ENCODE measurements around the gene EPHA6.

Gene EPHA6

DNA sequence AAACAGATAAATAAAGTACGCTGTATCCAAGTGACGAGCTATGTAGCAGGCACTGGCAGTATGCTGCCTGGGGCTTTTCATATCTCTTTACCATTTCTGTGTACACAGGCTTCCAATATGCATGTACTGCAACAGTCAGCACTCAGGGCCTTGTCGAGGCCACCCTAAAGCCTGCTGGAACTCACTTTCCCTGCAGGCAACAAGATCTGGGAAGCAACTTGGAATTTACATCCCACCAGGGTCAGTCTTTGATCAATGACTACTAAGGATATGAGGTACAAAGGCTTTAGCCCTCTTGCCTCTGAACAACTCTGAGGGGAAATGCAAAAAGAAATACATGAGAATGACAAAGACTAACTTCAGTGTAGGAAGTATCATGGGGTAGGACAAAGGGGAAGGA is 848.4 kb downstream of the EPHA6 start:
- no peak for DNase-seq

DNA sequence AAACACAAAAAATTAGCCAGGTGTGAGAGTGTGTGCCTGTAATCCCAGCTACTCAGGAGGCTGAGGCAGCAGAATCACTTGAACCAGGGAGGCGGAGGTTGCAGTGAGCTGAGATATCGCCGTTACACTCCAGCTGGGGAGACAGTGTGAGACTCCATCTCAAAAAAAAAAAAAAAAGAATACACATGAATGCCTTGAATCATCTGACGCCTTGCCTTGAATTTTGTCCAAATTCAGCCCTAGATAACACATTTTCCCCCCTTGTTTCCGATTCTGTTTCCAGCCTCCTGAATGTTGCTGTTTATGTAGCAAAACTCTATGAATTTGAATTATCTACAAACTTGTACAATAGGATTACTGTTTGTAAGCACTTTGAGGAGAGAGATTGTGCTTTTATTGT is 851.5 kb downstream of the EPHA6 start:
- no peak for DNase-seq

DNA sequence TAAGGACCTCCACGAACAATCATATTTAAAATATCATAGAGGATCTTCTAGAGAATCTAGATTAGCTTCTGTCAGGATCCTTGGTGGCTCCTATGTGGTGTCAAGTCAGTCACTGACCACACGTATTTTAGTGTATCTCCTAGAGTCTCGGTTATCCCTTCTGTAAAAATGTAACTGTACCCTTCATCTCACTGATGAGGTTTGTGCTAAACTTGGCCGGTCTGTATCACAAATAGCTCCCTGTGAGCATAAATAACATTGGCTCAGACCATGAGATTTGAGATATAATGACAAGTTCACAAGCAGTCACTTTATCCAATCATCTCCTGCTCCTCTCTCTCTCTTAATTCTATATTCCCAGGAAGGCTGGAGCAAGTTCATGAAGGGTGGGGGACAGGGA is 856.6 kb downstream of the EPHA6 start:
- DNase-seq, result no peak

DNA sequence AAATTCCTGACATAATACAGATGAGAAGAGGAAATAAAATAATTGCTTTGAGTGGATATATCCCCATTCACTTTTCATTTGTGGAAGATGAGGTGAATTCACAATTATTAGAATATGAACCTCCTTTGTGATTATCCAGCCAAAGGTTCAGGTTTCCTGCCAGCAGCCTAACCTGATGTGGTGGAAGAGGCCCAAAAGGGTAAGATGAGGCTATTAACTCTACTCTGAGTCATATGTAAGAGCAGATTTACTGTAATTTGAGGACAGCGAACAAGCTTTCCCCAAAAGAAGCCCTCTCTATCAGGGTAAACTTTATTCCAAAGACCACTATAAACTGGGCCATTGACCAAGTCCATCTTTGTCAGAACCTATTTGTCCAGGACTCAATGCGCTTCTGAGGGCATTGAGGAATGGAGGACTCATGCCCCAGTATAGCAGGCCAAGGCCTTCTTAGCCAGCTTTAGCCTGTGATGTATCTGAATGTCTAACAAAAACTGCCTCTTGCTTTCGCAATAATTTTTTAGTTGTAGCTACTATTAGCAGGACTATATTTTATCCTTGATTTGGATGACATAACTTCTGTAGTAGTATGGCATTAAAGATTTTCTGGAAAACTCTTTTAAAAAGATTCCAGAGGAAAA is 859.1 kb downstream of the EPHA6 start:
- no peak for DNase-seq

DNA sequence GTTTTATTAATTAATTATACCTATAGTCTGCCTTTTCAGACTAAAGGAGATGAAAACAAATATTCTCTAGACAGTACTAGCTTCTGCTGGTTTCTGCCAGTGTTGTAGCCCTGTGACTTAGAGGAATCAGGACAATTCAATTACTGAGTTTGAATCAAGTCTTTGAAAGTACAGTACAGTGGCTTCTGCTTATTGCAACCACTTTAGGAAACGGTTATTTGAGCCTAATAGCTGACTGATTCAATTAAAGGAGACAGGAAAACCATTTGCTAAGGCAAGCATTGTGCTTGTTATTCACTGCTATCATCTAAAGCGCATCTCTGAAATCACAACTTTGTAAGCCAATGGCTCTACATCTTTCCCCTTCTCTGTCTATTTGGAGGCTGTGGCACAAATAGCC is 860.1 kb downstream of the EPHA6 start:
- DNase-seq, result no peak

DNA sequence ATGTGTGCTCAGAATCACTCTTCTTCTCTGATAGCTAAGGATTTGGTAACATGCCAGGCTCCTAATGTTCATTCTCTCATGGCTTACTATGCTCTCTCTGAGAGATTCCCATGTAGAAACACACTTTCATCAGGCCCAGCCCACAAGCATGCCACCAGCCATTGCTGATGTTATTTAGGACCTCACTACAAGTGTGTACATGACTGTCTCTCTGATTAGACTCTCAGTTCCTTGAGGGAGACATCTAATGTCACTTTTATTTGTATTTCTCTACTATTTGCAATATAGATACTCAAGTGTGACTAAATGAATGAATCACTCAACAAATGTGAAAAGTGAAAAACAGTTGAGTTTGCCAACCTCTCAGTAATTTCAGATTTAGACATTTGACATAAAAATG is 865.8 kb downstream of the EPHA6 start:
- DNase-seq, result no peak

DNA sequence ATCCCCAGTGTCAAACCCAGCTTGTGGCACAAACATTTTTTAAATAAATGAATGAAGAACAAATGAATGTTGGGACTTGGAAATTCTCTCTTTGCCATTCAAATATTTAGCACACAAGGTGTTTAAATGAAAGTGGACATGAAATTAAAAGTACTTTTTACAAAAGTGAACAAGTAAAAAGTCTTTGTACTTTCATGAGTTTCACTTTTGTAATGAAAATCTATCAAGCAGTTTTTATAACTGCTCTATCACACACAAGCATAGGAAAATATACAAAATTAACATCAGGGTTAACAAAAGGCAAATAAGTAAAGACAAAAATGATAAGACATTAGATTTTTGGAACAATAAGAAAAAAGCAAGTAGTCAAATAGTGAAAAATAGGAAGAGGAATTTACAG is 866.3 kb downstream of the EPHA6 start:
- no peak for DNase-seq

DNA sequence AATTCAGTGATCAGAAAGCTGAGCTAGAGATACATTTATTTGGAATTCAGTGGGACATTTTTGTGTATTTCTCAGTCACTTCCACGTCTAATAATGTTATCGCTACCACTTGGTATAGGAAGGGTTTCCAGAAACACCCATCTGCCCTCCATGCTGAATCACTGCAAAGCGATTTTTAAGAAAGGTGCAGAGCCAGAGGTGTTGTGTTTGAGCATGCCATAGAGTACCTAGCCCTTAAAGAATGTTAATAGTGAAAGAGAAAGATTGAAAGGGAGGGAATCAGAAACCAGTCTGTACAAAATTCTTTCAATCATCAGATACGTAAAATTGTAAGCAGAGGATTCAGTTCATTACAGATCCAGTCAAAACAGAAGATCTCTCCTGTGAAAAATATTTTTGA is 870.1 kb downstream of the EPHA6 start:
- no peak for DNase-seq

GRCh38 chr3:97686258-97686657 is 871.9 kb downstream of the EPHA6 start:
- DNase-seq, result no peak

- DNase-seq, result no peak
Measured at GRCh38 chr3:97687734-97688133, 873.3 kb downstream of the EPHA6 start.

DNA sequence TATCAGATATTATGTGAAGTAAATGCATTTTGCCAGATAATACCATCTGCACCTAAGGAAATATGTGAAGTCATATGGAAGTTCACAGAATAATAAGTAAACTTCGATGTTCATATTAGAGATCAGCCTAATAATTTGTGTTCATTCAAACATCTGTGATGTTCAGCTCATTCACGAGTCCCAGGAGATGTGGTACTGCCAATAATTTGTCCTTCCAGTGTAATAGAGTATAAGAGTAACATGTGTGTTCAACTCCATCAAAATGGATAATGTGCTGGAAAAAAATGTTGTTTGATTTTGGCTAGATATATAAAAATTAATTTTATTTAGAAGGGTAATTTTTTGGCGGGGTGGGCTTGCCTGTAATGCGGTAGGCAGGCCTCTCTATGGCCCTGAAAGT is 874.7 kb downstream of the EPHA6 start:
- no peak for DNase-seq

- no peak for DNase-seq
Measured at GRCh38 chr3:97689962-97690361, 875.6 kb downstream of the EPHA6 start.

- no peak for DNase-seq
Measured at GRCh38 chr3:97691354-97691753, 877.0 kb downstream of the EPHA6 start.

- no peak for DNase-seq
Measured at GRCh38 chr3:97692389-97692788, 878.0 kb downstream of the EPHA6 start.

GRCh38 chr3:97692831-97693230 is 878.4 kb downstream of the EPHA6 start:
- DNase-seq, result no peak

GRCh38 chr3:97694876-97695275 is 880.5 kb downstream of the EPHA6 start:
- DNase-seq, result no peak

DNA sequence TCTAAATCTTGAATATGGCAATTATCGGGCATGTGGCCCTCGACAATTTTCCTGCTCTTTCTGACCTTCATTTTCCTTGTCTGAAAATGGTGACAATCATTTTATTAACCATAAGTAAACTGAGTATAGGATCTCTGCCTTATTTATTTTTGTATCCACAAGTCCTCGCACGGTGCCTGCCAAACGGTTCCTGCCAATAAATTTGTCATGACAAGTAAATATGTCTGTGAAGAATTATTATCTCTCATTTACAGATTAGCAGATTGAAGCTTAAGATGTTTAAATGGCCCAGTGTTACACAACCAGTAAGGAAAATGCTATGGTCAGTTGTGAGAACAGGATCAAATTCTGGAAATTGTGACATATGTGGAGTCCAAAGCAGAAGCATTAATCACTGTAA is 884.3 kb downstream of the EPHA6 start:
- no peak for DNase-seq

DNA sequence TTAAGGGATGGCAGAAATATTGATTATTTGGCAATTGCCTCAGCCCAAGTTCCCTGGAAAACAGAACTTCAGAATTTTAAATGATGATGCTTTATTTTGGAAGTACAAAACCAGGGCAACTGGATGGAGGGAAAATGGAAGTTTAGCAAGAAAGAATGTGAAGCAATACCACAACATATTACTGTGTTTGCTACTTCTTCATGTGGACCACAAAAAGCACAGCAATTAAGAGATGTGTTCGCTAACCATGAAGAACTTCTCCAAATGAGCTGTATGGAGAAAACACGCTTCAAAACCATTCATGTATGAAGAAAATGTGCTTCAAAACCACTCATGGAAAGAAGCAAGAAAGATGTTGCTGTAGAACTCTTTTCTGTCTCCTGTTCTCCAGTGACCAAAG is 885.5 kb downstream of the EPHA6 start:
- no peak for DNase-seq

GRCh38 chr3:97705764-97706163 is 891.4 kb downstream of the EPHA6 start:
- DNase-seq, result no peak

DNA sequence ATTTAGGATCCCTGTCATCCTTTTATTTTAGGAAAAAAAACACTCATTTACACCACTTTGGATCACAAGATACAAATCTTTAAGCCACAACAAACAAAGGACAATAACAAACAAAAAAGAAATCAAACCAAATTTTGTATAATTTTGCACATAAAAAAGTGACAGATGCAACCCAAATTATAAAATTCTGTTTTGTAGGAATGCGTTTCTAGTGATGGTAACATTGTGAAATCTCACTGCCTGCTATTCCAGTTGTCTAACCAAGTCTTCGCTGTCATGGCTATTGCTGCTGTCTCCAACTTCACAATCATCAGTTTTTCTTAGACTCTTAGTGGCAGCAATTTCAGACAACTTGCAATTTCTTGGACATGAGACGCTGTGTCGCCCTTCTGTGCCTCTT is 891.8 kb downstream of the EPHA6 start:
- no peak for DNase-seq

DNA sequence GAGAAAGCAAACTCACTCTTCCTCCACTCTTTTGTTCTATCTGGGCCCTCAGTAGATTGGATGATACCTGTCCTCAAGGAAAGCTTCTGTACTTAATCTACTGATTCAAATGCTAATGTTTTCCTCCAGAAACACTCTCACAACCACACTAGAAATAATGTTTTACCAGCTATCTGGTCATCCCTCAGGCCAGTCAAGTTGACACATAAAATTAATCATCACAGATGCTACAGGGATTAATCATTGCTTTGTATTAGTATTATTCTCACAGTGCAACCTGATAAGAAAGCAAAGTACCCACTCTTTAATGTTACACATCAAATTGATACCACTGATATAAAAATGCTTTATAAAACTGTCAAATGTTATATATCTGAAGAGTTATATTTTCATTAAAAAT is 897.3 kb downstream of the EPHA6 start:
- DNase-seq, result no peak

- no peak for DNase-seq
Measured at GRCh38 chr3:97712919-97713318, 898.5 kb downstream of the EPHA6 start.

DNA sequence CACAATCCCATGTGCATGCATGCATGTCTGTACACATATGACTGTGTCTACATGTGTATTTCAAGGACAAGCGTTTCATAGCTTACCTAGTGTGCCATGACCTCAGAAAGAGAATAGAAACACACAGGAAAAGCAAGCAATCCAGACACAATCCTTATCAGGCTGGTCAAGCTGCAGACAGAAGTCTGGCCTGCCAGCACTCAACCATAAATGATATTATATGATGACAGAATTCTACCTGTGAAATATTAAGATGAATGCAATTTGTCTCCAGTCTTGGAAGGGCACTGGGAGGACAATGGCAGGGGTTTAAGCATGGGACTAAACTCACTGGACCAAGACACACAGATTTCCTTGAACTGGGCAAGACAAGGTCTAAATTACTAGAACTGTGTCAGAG is 899.2 kb downstream of the EPHA6 start:
- DNase-seq, result no peak

DNA sequence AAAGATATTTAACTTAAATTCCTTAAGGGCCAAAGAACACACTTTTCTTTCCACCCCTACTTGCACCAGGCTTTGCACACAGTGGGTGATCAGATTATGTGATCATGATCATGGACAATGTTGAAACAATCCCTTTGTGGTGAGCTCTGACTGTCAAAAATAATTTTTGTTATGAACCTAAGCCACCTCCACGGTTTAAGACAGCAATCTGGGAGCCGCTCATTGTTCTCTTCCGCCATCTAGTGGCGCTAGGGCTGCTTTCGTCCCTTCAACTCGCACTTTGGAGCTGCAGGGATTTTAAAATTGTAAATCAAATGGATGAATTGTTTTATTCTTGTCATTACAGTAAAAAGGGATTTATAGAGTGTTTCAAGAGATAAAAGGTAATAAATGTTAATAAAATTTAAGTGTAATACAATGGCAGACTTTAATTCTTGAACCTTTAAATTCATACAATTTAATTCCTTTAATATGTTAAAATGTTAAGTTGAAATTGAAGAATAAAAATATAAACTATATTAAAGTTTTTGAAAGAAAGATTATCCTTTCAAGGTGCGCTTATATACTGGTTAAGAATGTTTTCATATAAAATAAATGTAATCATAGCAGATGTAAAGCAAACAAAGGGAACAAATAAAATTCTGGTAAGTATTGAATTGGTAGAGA is 904.9 kb downstream of the EPHA6 start:
- DNase-seq, result peak; percentile 56

GRCh38 chr3:97720417-97720816 is 906.0 kb downstream of the EPHA6 start:
- DNase-seq, result no peak

All from CD4-positive, alpha-beta T cell treated with Interleukin-15 for 1 hour (primary cell).